HCEC 1CT (cell line): ENCODE data around the gene SLC12A2.

ENCODE experiments used
- DNase-seq: peaks from one replicate; pipeline ENCODE4 v3.0.0-alpha.2; 2017

Gene SLC12A2

GRCh38 chr5:128234928-128235641 is 151.5 kb downstream of the SLC12A2 start:
- DNase-seq, result no peak

GRCh38 chr5:128236334-128236733 is 152.8 kb downstream of the SLC12A2 start:
- DNase-seq, result no peak

GRCh38 chr5:128237000-128237399 is 153.4 kb downstream of the SLC12A2 start:
- no peak for DNase-seq

- no peak for DNase-seq
Observed at GRCh38 chr5:128237546-128237945, 154.0 kb downstream of the SLC12A2 start.
